Measurements from ENCODE around the gene AGBL3.

- TF ChIP-seq CTCF (IDR thresholded peaks at IDR 0.05; ENCODE audit: low read length) (no peak), EZH2phosphoT487 (IDR thresholded peaks at IDR 0.05; ENCODE audit: low read length) (no peak), EZH2 (optimal IDR thresholded peaks at IDR 0.05; ENCODE audit: low read depth, low read length) (no peak)
Measured at GRCh38 chr7:135175931-135176330, 189.6 kb downstream of the AGBL3 start.

All from MM.1S (cell line).